IMR-90 (cell line): ENCODE measurements around the gene PRR36.

Experiments used
- CEBPB ChIP-seq: IDR thresholded peaks from 2 replicates; pipeline ENCODE4 v1.6.1; 2012; ENCODE audit warnings: low read depth, low read length, improper control_type of control experiment
- ELK1 ChIP-seq: fragments of 150-350 bp; IDR thresholded peaks from 2 replicates; pipeline ENCODE4 v1.6.1; 2016; ENCODE audit warnings: low read depth, mild to moderate bottlenecking, low read length, moderate library complexity, borderline replicate concordance
- MAZ ChIP-seq: IDR thresholded peaks from 2 replicates; pipeline ENCODE4 v1.6.1; 2012; ENCODE audit warnings: low read depth, mild to moderate bottlenecking, low read length, improper control_type of control experiment, moderate library complexity, borderline replicate concordance
- MXI1 ChIP-seq: IDR thresholded peaks from 2 replicates; pipeline ENCODE4 v1.6.1; 2012; ENCODE audit warnings: low read depth, mild to moderate bottlenecking, low read length, moderate library complexity, borderline replicate concordance
- POLR2A ChIP-seq: IDR thresholded peaks from 2 replicates; pipeline ENCODE4 v1.6.1; 2012; ENCODE audit warnings: mild to moderate bottlenecking, low read depth, low read length
- RAD21 ChIP-seq: IDR thresholded peaks from 2 replicates; pipeline ENCODE4 v1.6.1; 2012; ENCODE audit warnings: low read length, improper control_type of control experiment
- SMC3 ChIP-seq: fragments of 150-350 bp; IDR thresholded peaks from 2 replicates; pipeline ENCODE4 v1.6.1; 2016; ENCODE audit warnings: low read depth, mild to moderate bottlenecking, antibody characterized with exemption, low read length, moderate library complexity
- TF ChIP-seq, protein P1 (sequence below): conservative IDR thresholded peaks from 2 replicates; pipeline ENCODE4 v1.5.1; 2012; ENCODE audit warnings: mild to moderate bottlenecking, low read depth, low read length, improper control_type of control experiment

GRCh38 chr19:7909471-7910067 is 35.4 kb upstream of the PRR36 start:
- TF ChIP-seq, protein P1, sequence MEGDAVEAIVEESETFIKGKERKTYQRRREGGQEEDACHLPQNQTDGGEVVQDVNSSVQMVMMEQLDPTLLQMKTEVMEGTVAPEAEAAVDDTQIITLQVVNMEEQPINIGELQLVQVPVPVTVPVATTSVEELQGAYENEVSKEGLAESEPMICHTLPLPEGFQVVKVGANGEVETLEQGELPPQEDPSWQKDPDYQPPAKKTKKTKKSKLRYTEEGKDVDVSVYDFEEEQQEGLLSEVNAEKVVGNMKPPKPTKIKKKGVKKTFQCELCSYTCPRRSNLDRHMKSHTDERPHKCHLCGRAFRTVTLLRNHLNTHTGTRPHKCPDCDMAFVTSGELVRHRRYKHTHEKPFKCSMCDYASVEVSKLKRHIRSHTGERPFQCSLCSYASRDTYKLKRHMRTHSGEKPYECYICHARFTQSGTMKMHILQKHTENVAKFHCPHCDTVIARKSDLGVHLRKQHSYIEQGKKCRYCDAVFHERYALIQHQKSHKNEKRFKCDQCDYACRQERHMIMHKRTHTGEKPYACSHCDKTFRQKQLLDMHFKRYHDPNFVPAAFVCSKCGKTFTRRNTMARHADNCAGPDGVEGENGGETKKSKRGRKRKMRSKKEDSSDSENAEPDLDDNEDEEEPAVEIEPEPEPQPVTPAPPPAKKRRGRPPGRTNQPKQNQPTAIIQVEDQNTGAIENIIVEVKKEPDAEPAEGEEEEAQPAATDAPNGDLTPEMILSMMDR: no peak
- TF ChIP-seq ELK1: no peak
- no peak for TF ChIP-seq MAZ
- no peak for TF ChIP-seq RAD21
- no peak for TF ChIP-seq POLR2A
- TF ChIP-seq MXI1: no peak
- TF ChIP-seq CEBPB: no peak
- TF ChIP-seq SMC3: no peak
